Measurements from ENCODE around the gene TUBA1A. TPM values are rescaled to one million over a fixed set of nuclear protein-coding genes. Genes with fewer than 3 reads are reported as not detected.

TUBA1A gene
- total RNA-seq, result 100 to 1,000 TPM; 117 to 120 TPM

DNA sequence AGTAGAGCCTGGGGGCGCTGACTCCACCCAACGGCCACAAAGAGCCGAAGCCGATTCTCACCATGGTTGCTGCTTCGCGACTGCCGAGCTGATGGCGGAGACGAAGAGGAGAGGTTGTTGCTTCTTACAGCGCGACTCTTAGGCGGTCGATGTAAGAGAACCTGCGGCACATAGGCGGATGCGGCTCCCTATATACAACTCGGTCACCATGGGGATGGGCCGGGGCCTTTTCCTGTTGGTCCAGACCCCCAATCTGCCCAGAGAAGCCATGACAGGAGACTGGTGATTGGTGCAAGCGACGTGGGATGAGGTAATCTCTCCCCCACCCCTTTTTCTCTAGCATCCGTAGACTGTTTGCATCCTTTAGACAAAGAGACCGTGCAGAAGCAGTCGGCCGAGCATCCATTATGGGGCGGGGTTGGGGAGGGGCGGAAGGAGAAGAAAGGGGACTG lies at the start of gene TUBA1A:
TUBA1A (minus strand) TSS at position 165 of the 452 bp plus-strand sequence; CDS start at position 64, 101 bp downstream.
- Mint-ChIP-seq H3K27me3 (ENCODE audit: low read depth) (peaks cover 4% of the 10 kb centered on the region), H3K27ac (peak within 1 kb of the TSS; percentile 95), H3K36me3 (ENCODE audit: low read depth) (peaks cover 25% of the 10 kb centered on the region), H3K4me3 (peak within 1 kb of the TSS; percentile 88), H3K9me3 (ENCODE audit: insufficient read depth) (no peaks in the 10 kb centered on the region), H3K4me1 (ENCODE audit: low read depth) (peaks cover 17% of the 10 kb centered on the region)
- ATAC-seq (peak; percentile 89), DNase-seq (peak; percentile 99)
- CTCF ChIA-PET, result interaction anchor here (0.9 to 3.4 kb wide), 12 partner anchors 9 to 232 kb away, joined by 3 to 35 read pairs (median 6); partner anchors contain the start of genes ARF3, RHEBL1 and TUBA1B
- POLR2A ChIA-PET, result interaction anchor here (0.6 to 5.1 kb wide), 20 partner anchors 11 to 710 kb away, joined by 3 to 173 read pairs (median 4); partner anchors contain the start of genes KMT2D, RHEBL1, TROAP and TUBA1B

DNA sequence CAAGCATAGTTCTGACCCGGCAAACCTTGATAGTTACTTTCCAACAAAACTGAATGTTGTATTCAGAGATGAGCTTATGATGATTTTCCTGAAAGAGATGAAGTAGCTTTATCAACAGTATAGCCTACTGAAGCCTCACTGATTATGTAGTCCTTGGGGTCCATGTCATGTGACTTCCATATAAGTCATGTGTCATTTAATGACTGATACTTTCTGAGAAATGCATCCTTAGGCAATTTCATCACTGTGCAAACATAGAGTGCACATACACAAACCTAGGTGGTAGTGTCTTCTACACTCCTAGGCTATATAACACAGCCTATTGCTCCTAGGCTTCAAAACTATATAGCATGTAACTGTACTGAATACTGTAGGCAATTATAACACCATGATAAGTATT lies 47.5 kb upstream of the TUBA1A start:
- no peak for DNase-seq
- CTCF ChIA-PET, result interaction anchor here (0.7 to 4.2 kb wide), 7 partner anchors 15 to 172 kb away, joined by 3 to 36 read pairs (median 5); partner anchors contain the start of genes TUBA1A and TUBA1B
- peaks cover 21% of the 10 kb centered on the region for H3K4me1 Mint-ChIP-seq (ENCODE audit: low read depth)
- POLR2A ChIA-PET, result interaction anchor here (0.6 to 1.3 kb wide), 3 partner anchors 27 to 110 kb away, joined by 3 to 6 read pairs (median 4); partner anchors contain the start of gene TUBA1B
- no peak overlapping the region for H3K27ac Mint-ChIP-seq
- no peak overlapping the region for H3K4me3 Mint-ChIP-seq
- no peaks in the 10 kb centered on the region for H3K36me3 Mint-ChIP-seq (ENCODE audit: low read depth)
- no peak for ATAC-seq
- no peaks in the 10 kb centered on the region for H3K9me3 Mint-ChIP-seq (ENCODE audit: insufficient read depth)
- peaks cover 15% of the 10 kb centered on the region for H3K27me3 Mint-ChIP-seq (ENCODE audit: low read depth)

DNA sequence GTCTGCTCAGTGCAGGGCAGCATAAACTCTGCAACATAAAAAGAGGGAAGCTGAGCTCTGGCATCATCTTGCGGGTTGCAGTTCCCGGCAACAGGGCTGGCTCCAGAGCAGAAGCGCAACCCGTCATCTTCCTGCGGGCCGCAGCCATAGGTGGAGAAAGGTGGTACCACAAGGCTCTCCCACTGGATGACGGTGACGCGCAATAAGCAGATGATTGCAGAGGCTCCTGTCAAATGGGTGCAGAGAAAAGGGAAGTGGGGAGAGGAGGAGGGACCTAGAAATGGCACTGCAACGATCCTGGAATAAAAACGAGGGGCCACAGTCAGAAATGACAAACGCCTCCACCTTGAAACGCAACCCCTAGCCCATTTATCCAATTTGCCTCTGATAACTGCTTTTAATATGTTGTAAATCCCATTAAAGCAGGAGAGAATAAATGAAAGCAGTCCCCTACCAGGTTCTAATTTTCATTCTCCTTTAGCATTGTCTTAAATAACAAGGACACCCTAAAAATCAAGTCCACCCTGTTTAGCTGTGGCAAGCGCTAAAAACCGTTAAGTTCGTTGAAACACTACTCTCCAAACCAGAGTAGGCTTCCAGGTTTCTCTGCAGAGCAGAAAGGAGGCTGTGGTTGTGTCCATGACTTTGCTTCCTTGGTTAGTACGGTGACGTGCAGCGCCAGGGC lies 45.1 kb upstream of the TUBA1A start:
- POLR2A ChIA-PET, result interaction anchor here (0.6 to 4.1 kb wide), 3 partner anchors 9 to 45 kb away, joined by 3 to 16 read pairs (median 3); partner anchors contain the start of gene TUBA1A
- Mint-ChIP-seq H3K4me1 (ENCODE audit: low read depth) (peaks cover 21% of the 10 kb centered on the region), H3K27ac (peak overlapping the region; percentile 88), H3K27me3 (ENCODE audit: low read depth) (peaks cover 10% of the 10 kb centered on the region), H3K9me3 (ENCODE audit: insufficient read depth) (no peaks in the 10 kb centered on the region), H3K36me3 (ENCODE audit: low read depth) (no peaks in the 10 kb centered on the region), H3K4me3 (peak overlapping the region; percentile 22)
- no peak for ATAC-seq
- CTCF ChIA-PET, result interaction anchor here (1.0 to 4.2 kb wide), 10 partner anchors 9 to 170 kb away, joined by 3 to 34 read pairs (median 5); partner anchors contain the start of genes DHH, LMBR1L, TUBA1A and TUBA1B
- DNase-seq, result no peak

DNA sequence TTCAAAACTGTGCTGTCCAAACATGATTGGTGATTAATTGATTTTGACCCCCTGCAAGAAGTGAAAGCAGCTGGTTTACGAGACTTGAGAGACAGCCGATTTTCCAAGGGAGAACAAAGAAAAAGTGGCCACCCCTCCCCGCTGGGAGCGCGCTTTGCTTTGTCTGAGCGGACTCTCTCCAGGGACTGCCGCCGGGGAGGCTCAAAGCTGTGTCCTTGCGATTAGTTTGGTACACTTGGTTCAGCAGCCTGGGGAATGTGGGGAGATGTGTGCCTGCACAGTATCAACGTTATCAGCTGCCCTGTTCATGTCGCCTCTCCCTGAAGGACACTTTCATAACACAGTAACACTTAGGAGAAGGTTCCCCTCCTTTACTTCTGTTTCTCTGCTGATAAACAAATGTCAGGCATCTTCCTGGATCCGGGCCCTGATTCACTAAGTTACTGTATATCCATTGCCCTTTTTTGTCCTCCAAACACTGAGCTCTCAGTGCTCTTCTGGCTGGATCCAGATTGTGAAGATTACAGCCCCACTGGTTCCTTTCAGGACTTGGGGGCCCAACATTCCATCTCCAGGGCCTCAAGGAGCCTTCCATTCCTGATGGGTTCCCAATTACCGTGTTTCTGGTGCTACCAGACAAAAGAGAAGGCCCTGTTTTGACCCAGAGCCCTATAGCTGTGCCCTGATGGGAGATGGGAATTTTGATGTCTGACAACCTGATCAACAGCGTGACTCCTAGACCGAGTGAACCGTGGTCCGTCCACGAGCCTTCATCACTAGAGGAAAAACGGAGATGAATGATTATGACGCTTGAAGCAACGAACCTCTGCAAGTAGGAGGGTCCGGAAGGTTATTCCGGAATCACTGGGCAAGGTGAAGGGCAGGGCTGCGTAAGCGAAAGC lies 44.3 kb upstream of the TUBA1A start:
- POLR2A ChIA-PET, result interaction anchor here (2.1 to 4.1 kb wide), 2 partner anchors 44 to 102 kb away, joined by 11 to 16 read pairs; partner anchors contain the start of genes TUBA1A and TUBA1B
- H3K27ac Mint-ChIP-seq, result peak overlapping the region; percentile 29

DNA sequence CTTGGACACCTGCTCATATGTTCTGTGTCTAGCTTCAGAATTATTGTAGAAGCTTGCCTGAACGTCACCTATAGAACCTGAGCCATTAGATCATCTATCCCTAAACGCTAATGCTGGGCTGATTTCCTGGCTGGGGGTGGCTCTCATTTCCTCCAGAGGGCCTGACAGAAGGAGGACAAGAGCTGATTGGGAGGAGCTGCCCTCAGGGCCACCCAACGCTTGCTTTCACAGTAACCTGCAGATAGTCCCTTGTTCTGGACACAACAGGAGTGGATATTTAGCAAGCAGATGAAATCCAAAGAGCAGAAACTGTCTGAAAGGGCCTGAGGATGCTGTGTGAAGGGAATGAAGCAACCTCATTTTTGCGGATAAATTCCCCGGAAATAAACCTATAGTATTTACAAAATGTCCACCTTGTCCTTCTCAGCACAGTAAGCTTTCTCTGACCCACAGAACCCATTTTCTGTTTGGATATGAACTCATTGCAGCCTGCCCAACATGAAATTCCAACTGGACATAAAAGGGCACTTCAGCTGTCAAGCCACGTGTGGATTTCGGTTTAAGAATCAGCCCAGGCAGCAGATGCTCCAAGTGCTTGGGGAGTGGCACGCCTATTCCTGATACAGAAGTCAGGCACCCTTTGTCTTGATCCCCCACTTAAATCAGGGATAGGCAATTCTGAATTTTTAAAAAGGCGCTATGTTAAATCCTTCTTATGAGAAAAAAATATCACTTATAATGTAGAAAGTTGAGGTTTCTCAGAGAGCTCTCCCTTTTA lies 43.2 kb upstream of the TUBA1A start:
- Mint-ChIP-seq H3K4me3 (no peak overlapping the region), H3K9me3 (ENCODE audit: insufficient read depth) (no peaks in the 10 kb centered on the region), H3K4me1 (ENCODE audit: low read depth) (peaks cover 21% of the 10 kb centered on the region), H3K27me3 (ENCODE audit: low read depth) (peaks cover 14% of the 10 kb centered on the region), H3K27ac (no peak overlapping the region), H3K36me3 (ENCODE audit: low read depth) (no peaks in the 10 kb centered on the region)
- DNase-seq (no peak), ATAC-seq (no peak)
- ChIA-PET POLR2A (interaction anchor here (2.1 to 4.1 kb wide), 2 partner anchors 43 to 101 kb away, joined by 11 to 16 read pairs; partner anchors contain the start of genes TUBA1A and TUBA1B), CTCF (interaction anchor here (1.1 to 4.1 kb wide), 4 partner anchors 11 to 144 kb away, joined by 3 to 26 read pairs (median 6); no protein-coding TSS in a partner anchor)

More for the DNA sequence above, 44.3 kb upstream of the TUBA1A start:
- H3K4me3 Mint-ChIP-seq, result no peak overlapping the region
- H3K27me3 Mint-ChIP-seq (ENCODE audit: low read depth), result peaks cover 10% of the 10 kb centered on the region
- no peaks in the 10 kb centered on the region for H3K9me3 Mint-ChIP-seq (ENCODE audit: insufficient read depth)
- CTCF ChIA-PET, result interaction anchor here (1.1 to 4.2 kb wide), 7 partner anchors 11 to 169 kb away, joined by 3 to 34 read pairs (median 4); partner anchors contain the start of gene LMBR1L
- H3K36me3 Mint-ChIP-seq (ENCODE audit: low read depth), result no peaks in the 10 kb centered on the region
- no peak for DNase-seq
- no peak for ATAC-seq
- peaks cover 21% of the 10 kb centered on the region for H3K4me1 Mint-ChIP-seq (ENCODE audit: low read depth)

DNA sequence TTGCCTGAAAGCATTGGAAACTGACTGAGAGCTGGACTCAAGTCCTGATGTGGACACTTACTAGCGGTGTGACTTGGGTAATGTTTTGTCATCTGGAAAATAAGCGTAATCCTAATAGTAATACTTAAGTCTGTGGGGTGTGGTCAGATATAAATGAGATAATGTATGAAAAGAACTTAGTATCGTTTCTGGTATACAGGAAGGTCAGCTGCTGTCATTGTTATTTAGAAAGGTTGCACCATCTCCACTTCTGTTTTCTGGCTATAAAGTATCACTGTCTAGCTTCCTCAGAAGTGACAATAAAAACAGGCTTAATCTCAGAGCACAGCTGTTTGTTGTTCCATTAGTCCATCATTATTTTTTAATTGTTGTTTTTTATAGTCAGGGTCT lies 41.9 kb upstream of the TUBA1A start:
- H3K4me1 Mint-ChIP-seq (ENCODE audit: low read depth), result peaks cover 15% of the 10 kb centered on the region
- CTCF ChIA-PET, result interaction anchor here (1.1 to 2.2 kb wide), 3 partner anchors 9 to 167 kb away, joined by 3 to 8 read pairs (median 3); no protein-coding TSS in a partner anchor
- POLR2A ChIA-PET, result interaction anchor here (0.6 to 1.0 kb wide), 2 partner anchors 33 to 100 kb away, joined by 3 to 6 read pairs; partner anchors contain the start of gene TUBA1B
- no peak overlapping the region for H3K4me3 Mint-ChIP-seq
- no peak for ATAC-seq
- H3K9me3 Mint-ChIP-seq (ENCODE audit: insufficient read depth), result no peaks in the 10 kb centered on the region
- peaks cover 12% of the 10 kb centered on the region for H3K27me3 Mint-ChIP-seq (ENCODE audit: low read depth)
- H3K27ac Mint-ChIP-seq, result no peak overlapping the region
- no peaks in the 10 kb centered on the region for H3K36me3 Mint-ChIP-seq (ENCODE audit: low read depth)
- no peak for DNase-seq

DNA sequence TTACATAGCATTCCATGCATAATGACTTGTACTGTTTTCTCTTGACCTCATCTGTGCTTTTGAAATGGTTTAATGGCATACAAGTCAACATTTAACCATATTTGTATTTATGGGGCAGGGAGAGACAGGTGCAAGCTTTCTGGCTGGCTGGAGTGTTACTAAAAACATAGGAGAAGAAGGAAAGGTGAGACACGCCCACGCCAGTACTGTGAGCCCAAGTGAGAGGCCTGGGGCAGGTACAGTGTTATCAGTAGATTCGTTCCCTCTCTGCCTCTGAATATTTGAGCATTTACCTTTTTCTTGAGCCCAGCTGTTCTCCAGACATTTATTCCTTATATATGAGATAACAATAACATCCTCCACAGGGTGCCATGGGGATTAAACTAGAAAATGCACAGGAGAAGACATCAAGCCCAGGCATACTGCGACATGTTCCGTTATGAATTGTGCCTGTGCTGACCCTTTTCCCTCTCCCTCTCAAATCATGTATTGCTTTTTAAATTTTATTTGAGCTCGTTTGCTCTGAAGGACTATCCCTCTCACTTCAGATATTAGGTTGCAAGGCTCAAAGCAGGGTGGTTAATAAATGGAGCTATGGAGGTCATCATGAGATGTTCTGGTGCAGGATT lies 41.4 kb upstream of the TUBA1A start:
- Mint-ChIP-seq H3K4me1 (ENCODE audit: low read depth) (peaks cover 15% of the 10 kb centered on the region), H3K27me3 (ENCODE audit: low read depth) (peaks cover 12% of the 10 kb centered on the region)

DNA sequence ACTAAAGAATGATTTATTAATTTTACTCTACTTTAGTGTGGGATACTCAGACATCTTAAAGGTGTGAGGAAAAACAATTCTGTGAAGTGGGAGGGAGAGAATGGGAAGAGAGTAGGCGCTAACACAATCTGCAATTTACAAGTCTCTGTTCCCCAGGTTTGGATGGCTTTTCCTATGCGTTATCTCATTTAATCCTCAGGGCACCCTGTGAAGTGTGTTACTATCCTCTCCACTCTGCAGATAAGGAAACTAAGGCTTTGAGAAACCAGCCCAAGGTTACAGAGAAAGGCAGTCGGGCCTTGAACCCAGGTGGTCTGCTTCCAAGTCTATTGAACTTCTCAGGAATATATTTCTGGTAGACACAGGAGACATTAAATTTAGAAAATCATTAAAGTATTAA lies 39.8 kb upstream of the TUBA1A start:
- ChIA-PET POLR2A (no interaction called here), CTCF (interaction anchor here (1.6 kb wide), 1 partner anchor 98 kb away, joined by 3 read pairs; the partner anchor contains the start of gene TUBA1B)
- H3K4me1 Mint-ChIP-seq (ENCODE audit: low read depth), result peaks cover 3% of the 10 kb centered on the region

More for the DNA sequence above, 41.4 kb upstream of the TUBA1A start:
- Mint-ChIP-seq H3K9me3 (ENCODE audit: insufficient read depth) (no peaks in the 10 kb centered on the region), H3K4me3 (no peak overlapping the region), H3K27ac (no peak overlapping the region), H3K36me3 (ENCODE audit: low read depth) (no peaks in the 10 kb centered on the region)
- CTCF ChIA-PET, result interaction anchor here (1.1 to 2.2 kb wide), 3 partner anchors 9 to 166 kb away, joined by 3 to 8 read pairs (median 3); no protein-coding TSS in a partner anchor
- DNase-seq (no peak), ATAC-seq (no peak)
- POLR2A ChIA-PET, result interaction anchor here (1.0 kb wide), 1 partner anchor 99 kb away, joined by 6 read pairs; the partner anchor contains the start of gene TUBA1B

DNA sequence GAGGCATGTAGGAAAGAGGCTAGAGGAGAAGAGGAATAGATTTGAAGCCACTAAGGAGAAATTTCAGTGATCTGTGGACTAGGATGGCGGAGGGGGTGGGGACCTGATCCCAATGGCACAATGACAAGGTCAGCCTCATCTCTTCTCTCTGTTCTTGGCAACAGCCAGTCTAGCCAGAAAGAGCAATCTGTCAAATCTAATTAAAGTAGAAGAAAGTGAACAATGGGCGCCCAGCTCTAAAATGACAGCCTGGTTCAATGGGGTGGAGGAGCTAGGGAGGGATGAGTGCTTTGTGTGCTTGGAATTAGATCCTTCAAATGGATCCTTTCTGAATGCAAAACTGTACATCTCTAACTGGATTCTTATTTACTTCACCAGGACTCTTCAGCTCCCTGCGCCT lies 38.8 kb upstream of the TUBA1A start:
- Mint-ChIP-seq H3K27ac (no peak overlapping the region), H3K4me1 (ENCODE audit: low read depth) (no peaks in the 10 kb centered on the region), H3K4me3 (no peak overlapping the region), H3K27me3 (ENCODE audit: low read depth) (peaks cover 12% of the 10 kb centered on the region), H3K9me3 (ENCODE audit: insufficient read depth) (no peaks in the 10 kb centered on the region), H3K36me3 (ENCODE audit: low read depth) (no peaks in the 10 kb centered on the region)
- ChIA-PET POLR2A (no interaction called here), CTCF (interaction anchor here (1.6 kb wide), 1 partner anchor 97 kb away, joined by 3 read pairs; the partner anchor contains the start of gene TUBA1B)
- DNase-seq, result no peak
- ATAC-seq, result no peak

More for the DNA sequence above, 39.8 kb upstream of the TUBA1A start:
- Mint-ChIP-seq H3K9me3 (ENCODE audit: insufficient read depth) (no peaks in the 10 kb centered on the region), H3K4me3 (no peak overlapping the region), H3K27ac (no peak overlapping the region), H3K36me3 (ENCODE audit: low read depth) (no peaks in the 10 kb centered on the region), H3K27me3 (ENCODE audit: low read depth) (peaks cover 12% of the 10 kb centered on the region)
- ATAC-seq, result no peak
- DNase-seq, result no peak

DNA sequence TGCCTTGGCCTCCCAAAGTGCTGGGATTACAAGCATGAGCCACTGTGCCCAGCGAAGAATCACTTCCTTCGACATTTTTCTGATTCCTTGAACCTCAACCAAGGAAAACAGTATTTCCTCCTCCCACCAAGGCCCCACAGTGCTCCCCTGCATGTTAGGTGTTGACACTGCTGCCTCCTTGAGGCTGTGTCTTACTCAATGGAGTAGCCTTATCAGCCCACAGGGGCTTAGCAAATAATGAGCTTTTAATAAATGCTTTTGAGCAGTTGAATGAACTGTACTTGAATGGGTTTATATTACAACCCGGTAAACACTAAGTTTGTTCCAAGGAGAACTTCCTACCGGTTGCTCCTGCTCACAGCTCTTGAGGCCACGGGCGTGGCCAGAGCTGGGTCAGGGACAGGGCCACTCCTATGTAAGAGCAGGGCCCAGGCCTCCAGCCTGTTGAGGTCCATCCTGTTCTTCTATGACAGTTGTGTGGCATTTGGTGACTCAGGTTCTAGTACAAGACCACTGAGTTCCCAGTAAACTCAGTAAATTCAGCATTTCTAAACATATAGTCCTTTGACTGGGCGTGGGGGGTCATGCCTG lies 36.8 kb upstream of the TUBA1A start:
- Mint-ChIP-seq H3K4me3 (no peak overlapping the region), H3K27me3 (ENCODE audit: low read depth) (peaks cover 11% of the 10 kb centered on the region), H3K36me3 (ENCODE audit: low read depth) (no peaks in the 10 kb centered on the region), H3K9me3 (ENCODE audit: insufficient read depth) (no peaks in the 10 kb centered on the region), H3K27ac (no peak overlapping the region), H3K4me1 (ENCODE audit: low read depth) (no peaks in the 10 kb centered on the region)
- DNase-seq (no peak), ATAC-seq (no peak)
- ChIA-PET CTCF (interaction anchor here (0.9 to 1.5 kb wide), 5 partner anchors 9 to 160 kb away, joined by 3 to 6 read pairs (median 3); no protein-coding TSS in a partner anchor), POLR2A (interaction anchor here (2.5 kb wide), 1 partner anchor 95 kb away, joined by 14 read pairs; the partner anchor contains the start of gene TUBA1B)
